ENCODE measurements around the gene MX1.

The MX1 gene

GRCh38 chr21:41488080-41488479 is 62.0 kb downstream of the MX1 start:
- no peak for DNase-seq (ENCODE audit: low read depth in 1 of 2, low spot score in 1 of 2)

DNA sequence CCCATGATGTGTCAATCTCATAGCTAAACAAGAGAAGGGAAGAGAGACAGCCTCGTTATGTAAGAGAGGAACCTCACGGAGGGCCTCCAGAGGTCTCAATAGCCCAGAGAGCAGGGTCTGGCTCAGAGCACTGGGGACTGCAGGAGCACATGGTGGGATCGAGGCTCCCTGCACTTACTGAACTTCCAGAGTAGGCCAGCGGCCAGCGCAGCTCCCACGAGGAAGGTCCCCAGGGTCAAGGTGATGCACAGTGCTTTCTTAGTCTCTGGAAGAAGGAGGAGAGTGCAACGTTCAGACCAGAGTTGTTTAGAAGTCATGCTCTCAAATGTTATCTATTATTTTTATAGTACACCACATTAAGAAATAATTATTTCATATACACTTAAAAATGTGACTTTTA is 63.3 kb downstream of the MX1 start:
- no peak for DNase-seq (ENCODE audit: low read depth in 1 of 2, low spot score in 1 of 2)

DNA sequence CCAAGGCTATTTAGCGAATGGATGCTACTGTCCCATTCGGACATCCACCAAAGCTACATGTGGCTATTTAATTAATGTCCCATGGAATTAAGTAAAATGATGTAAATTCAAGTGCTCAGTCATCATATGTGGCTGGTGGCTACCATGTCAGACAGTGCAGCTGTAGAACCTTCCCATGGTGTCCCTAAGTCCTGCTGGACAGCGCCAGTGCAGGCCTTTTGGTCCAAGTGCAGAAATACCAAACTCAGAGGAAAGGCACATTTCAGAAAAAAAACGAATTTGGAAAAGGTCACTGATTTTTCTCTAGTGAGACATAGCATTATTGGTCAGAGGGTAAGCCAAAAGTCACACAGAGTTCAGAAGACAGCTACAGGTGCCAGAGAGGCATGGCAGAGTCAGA is 64.3 kb downstream of the MX1 start:
- no peak for DNase-seq (ENCODE audit: low read depth in 1 of 2, low spot score in 1 of 2)

DNA sequence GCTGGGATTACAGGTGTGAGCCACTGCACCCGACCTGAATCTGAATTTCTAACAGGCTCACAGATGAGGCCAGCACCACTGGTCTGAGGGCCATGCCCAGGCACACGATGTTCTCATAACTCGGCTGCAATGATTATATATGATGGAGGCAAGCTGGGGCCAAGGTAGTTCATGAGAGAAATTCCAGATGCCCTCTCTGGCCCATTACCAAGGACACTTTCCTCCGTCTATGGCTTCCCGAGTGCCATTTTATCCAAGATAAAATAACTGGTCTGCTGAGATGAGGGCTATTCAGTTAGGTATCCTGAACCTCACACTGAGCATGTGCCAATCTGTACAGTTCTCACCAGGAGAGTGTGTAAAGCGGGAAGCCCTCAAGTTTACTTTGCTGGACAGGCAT is 65.4 kb downstream of the MX1 start:
- no peak for DNase-seq (ENCODE audit: low read depth in 1 of 2, low spot score in 1 of 2)

GRCh38 chr21:41494242-41494641 is 68.2 kb downstream of the MX1 start:
- no peak for DNase-seq (ENCODE audit: low read depth in 1 of 2, low spot score in 1 of 2)

- DNase-seq (ENCODE audit: low read depth in 1 of 2, low spot score in 1 of 2) = no peak
Measured at GRCh38 chr21:41497008-41497407, 71.0 kb downstream of the MX1 start.

DNA sequence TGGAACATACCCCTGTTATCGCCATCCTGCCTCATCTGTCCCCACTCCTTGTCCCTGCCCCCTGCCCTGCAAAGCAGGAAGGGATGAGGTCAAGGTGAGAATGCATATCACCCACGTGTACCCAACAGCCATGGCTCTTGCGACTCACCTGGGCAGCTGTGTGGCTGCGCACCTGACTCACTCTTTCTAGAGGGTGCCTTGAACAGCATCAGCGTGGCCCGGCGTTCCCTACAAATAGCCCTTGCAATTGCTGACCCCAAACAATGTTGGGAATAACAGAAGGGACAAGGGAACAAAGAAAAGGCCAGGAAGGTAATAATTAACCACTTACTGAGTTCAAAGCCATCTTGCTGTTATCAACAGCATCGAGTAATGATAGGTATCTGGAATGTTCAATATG is 71.7 kb downstream of the MX1 start:
- DNase-seq (ENCODE audit: low read depth in 1 of 2, low spot score in 1 of 2) = no peak

- no peak for DNase-seq (ENCODE audit: low read depth in 1 of 2, low spot score in 1 of 2)
Measured at GRCh38 chr21:41499920-41500319, 73.9 kb downstream of the MX1 start.

DNA sequence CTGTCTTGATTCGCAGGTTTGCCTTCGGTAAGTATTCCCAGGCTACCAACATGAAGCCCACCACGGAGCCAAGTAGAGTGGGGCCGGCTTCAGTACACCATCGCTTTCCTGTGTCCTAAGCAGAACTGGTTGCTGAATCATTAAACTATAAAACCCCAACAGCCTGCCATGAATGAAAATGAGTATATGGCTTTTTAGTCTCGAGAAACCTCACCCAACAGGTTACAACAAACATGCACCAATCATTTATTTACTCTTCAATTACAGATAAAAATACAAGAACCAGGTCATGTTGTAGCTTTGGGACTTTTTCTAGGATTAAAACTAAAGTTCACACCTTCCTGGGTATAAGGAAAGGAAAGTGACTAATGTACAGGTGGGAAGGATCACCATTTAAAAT is 74.3 kb downstream of the MX1 start:
- DNase-seq (ENCODE audit: low read depth in 1 of 2, low spot score in 1 of 2) = no peak

DNA sequence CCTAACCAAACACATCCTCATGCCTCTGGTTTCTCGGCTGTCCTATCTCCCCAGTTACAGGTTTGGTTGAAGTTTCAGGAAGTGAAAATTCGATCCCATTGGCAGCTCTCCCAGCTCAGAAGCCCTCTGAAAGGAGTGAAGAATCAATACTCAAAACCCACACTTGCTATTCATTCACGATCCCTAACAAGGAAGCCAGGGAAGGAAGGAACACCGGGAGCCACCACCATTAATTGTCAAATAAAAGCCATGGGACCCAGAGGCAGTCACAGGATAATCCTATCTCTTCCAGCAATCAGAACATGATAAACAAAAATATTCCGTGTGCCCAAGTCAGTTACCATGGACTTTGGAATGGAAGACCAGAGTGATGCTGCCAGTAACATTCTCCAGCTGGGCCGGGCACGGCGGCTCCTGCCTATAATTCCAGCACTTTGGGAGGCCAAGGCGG is 74.9 kb downstream of the MX1 start:
- no peak for DNase-seq (ENCODE audit: low read depth in 1 of 2, low spot score in 1 of 2)

GRCh38 chr21:41501919-41502318 is 75.9 kb downstream of the MX1 start:
- no peak for DNase-seq (ENCODE audit: low read depth in 1 of 2, low spot score in 1 of 2)

DNA sequence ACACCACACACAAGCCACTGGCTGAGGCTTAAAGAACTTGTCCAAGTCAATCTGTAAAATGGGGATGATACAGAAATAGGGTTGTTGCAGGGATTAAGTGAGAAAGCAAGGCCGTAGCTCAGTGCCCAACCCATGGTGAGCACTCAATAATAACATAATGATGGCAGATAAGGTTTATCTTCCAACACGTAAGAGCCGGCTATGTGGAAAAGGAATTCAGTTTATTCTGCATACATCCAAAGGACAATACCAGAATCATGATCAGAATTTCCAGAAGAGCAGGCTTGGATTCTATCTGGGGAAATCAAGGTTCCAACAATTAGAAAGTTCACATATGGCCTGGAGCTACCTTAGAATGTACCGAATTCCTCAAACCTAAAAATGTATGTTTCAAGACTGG is 77.3 kb downstream of the MX1 start:
- no peak for DNase-seq (ENCODE audit: low read depth in 1 of 2, low spot score in 1 of 2)

GRCh38 chr21:41504030-41504429 is 78.0 kb downstream of the MX1 start:
- no peak for DNase-seq (ENCODE audit: low read depth in 1 of 2, low spot score in 1 of 2)

DNA sequence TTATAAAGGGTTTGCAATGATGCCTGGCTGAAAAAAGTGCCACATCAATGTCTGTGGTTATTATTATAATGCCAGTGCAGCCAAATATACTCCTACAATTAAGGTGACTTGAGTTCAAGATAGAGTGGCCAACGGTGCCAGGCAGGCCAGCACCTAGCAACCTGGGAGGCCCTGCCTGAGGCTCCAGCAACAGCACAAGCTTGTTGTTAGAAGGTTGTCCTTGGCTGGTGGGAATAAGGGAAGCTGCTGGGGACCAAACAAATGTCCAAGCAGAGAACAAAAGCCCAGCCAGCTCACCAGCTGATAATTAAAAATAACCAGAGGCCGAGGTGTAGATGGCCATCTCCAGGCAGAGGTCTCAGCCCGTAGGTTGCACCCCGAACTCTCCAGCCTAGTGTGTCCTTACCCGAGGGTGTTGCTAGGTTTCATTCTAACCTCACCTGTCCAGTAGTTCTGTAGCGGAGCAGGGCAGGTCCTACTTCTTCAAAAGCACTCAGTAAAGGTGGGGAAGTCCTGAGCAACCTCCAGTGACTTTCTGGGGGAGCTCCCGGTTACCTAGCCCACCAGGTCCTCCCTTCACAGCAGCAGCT is 80.1 kb downstream of the MX1 start:
- DNase-seq (ENCODE audit: low read depth in 1 of 2, low spot score in 1 of 2) = no peak

GRCh38 chr21:41506611-41507520 is 80.8 kb downstream of the MX1 start:
- no peak for DNase-seq (ENCODE audit: low read depth in 1 of 2, low spot score in 1 of 2)

GRCh38 chr21:41507521-41508414 is 81.7 kb downstream of the MX1 start, which contains the start of gene TMPRSS2:
TSS of gene TMPRSS2 (minus strand) at chr21:41508158. CDS start at chr21:41498133, 10,025 bp downstream.
- DNase-seq (ENCODE audit: low read depth in 1 of 2, low spot score in 1 of 2) = no peak

- DNase-seq (ENCODE audit: low read depth in 1 of 2, low spot score in 1 of 2) = no peak
Measured at GRCh38 chr21:41508415-41509144, 82.5 kb downstream of the MX1 start.

Data from stimulated activated CD4-positive, alpha-beta T cell treated with anti-CD3 and anti-CD28 coated beads, Interleukin-15, amount 100 ng/mL, for 1 hour (primary cell).